NK-92 (cell line): ENCODE data around the gene MICOS13.

ENCODE experiments used
- DNase-seq: peaks from one replicate; lab custom pipeline; 2025; ENCODE audit not compliant: unreplicated experiment; lab: John Stamatoyannopoulos, UW

MICOS13 gene

DNA sequence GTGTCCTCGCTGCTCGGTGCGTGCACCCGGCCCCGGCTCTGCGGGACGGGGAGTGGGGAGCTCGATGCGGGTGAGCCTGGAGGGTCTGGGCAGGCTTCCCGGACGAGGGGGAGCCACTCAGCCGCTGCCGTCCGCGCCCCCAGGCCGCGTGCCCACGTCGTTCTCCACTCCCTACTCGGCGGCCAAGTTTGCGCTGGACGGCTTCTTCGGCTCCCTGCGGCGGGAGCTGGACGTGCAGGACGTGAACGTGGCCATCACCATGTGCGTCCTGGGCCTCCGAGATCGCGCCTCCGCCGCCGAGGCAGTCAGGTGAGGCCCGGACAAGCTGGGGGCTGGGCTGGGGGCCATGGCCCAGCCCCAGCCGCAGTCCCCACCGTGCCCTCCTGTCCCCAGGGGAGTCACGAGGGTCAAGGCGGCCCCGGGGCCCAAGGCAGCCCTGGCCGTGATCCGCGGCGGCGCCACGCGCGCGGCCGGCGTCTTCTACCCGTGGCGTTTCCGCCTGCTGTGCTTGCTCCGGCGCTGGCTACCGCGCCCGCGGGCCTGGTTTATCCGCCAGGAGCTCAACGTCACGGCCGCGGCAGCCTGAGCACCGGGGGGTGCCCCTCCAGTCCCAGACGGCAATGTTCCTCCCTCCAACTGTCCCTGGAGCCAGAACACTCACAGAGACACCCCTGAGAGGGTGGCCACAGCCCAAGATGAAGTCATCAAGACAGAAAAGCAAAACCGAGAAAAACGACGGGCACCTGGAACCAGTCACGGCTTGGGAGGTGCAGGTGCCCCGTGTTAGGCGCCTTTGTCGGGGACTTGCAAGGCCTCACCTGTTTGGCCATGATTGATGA lies 7.3 kb upstream of the MICOS13 start:
- no peak for DNase-seq

DNA sequence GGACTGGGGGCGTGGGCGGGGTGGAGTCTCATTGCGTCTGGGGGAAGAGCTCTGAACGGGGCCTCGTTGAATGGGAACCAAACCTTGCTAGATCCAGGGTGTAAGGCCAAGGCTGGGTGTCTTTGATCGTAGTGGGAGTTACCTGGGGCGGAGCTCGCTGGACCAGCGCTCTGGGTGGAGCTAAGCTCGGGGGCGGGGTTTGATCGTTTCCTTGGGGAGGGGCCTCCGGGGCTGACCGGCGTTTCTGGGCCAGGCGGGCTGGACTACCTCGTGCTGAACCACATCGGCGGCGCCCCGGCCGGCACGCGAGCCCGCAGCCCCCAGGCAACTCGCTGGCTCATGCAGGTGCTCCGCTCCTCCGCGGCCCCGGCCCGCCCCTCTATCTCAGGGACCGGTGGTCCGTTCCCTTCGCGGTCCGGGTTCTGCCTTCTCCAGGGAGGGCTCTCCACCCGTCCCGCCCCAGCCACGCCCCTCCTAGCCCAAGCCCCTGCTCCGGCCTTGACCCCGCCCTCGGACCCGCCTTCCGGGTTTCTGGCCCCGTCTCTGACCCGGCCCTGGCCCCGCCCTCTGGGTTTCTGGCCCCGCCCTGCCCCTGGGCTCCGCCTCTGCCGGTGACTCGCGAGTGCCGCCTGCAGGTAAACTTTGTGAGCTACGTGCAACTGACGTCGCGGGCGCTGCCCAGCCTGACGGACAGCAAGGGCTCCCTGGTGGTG lies 6.5 kb upstream of the MICOS13 start:
- peak; percentile 48 for DNase-seq

DNA sequence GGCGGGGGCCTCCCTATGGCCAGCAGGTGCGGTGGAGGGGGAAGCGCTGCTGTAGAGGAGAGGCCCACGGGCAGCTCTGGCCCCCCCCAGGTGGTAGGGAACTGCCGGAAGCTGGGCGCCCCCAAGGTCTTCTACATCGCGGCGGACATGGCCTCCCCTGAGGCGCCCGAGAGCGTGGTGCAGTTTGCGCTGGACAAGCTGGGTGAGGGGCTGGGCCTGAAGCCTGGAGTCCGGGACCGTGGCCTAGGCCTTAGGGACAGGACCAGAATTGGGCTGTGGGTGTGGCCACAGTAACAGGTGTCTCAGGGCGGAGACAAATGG lies 6.0 kb upstream of the MICOS13 start:
- DNase-seq = no peak

DNA sequence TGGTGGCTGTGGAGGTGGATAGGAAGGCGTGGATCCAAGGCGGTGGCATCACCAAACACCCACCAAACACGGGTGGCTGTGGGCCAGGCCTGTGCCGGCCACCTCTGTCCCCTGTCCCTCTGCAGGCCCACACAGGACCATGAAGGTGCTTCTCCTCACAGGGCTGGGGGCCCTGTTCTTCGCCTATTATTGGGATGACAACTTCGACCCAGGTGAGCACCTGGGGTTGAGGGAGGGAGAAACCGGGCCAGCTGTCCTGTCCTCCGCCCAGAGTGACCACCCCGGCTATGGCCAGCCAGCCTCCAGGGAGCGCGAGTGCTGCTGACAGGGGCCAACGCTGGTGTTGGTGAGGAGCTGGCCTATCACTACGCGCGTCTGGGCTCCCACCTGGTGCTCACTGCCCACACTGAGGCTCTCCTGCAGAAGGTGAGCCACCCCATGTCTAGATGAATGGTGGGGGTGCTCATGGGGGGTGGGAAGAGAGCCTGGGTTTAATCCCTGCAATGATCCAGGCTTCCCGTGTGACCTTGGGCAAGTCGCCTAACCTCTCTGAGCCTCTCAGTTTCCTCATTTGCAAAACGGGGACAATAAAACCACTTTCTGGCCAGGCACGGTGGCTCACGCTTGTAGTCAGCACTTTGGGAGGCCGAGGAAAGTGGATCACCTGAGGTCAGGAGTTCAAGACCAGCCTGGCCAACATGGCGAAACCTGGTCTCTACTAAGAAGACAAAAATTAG lies 4.5 kb upstream of the MICOS13 start:
- no peak for DNase-seq

DNA sequence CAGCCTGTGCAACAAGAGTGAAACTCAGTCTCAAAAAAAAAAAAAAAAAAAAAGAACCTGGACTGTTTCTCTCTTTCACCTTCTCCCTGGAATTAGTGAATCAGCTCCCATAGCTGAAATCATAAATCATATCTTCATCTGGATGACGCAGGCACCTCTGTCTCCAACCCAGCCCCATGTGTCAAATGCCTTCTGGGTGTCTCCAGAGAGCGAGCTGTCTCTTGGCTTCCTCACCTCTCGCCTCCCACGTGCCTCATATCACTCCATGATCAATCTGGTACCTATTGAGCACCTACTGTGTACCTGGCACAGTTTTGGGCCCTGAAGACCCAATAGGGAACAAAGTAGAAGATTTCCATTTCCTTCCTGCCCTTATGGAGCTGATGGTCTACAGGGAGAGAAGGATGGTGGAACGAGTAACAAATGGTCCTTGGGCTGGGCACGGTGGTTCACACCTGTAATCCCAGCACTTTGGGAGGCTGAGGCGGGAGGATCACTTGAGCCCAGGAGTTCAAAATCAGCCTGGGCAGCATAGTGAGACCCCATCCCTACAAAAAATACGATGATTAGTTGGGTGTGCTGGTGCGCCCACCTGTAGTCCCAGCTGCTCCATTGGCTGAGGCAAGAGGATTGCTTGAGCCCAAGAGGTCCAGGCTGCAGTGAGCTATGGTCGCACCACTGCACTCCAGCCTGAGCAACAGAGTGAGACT lies 3.0 kb upstream of the MICOS13 start:
- no peak for DNase-seq

DNA sequence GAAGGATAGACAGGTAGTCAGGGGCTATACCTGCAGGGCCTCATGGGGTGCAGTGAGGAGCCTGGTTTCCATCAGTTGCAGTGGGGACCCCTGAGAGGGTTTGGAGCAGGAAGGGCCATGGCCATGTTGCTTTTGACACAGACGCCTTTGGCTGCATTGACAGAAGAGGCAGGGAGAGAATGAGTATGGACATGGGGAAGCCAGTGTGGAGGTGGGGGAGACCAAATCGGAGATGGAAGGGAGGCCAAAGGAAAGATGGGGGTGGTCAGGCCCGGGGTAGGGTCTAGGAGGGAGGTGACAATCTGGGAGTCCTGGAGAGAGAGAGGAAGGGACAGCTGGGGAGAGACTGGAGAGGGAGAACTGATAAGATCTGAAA lies 1.8 kb upstream of the MICOS13 start:
- no peak for DNase-seq

DNA sequence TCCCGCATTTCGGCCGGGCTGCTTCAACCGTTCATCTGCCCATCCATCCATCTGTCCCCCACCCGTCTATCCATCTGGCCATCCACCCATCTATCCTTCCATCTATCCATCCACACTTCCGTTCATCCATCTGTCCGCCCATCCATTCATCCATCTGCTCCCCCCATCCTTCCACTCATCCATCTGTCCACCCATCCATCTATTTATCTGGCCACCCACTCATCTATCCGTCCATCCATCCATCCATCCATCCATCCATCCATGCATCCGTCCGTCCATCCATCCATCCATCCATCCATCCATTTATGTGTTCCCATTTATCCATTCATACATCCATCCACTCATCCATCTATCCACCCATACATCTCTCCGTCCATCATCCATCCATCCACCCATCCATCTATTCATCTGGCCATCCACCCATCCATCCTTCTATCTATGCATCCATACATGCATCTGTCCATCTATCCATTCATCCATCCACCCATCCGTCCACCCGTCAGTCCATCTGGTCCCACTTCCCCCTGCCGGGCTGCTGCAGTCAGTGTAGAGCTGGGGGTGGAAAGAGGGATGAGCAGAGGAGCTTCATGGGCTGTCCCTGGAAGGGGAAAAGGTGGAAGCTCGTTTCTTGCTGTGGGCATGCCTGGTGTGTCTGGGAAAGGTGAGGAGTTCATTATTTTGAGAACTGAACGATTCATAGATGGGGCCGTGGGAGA lies 1.2 kb upstream of the MICOS13 start:
- DNase-seq = no peak

DNA sequence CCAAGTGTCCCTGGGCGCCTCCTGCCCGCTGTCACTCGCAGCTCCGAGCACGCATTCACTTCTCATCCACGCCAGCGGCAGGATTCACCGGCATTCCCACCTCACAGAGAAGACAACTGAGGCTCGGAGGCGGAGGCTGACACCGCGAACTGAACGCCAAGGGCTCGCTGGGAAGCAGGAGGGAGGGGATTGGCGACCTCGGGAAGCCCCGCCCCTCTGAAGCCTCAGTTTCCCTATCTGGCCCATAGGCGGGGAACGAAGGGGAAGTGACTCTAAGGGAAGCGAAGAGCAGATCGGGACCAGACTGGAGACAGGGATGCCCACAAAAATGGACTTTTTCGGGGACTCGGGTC lies 256 bp downstream of the MICOS13 start:
- no peak for DNase-seq

DNA sequence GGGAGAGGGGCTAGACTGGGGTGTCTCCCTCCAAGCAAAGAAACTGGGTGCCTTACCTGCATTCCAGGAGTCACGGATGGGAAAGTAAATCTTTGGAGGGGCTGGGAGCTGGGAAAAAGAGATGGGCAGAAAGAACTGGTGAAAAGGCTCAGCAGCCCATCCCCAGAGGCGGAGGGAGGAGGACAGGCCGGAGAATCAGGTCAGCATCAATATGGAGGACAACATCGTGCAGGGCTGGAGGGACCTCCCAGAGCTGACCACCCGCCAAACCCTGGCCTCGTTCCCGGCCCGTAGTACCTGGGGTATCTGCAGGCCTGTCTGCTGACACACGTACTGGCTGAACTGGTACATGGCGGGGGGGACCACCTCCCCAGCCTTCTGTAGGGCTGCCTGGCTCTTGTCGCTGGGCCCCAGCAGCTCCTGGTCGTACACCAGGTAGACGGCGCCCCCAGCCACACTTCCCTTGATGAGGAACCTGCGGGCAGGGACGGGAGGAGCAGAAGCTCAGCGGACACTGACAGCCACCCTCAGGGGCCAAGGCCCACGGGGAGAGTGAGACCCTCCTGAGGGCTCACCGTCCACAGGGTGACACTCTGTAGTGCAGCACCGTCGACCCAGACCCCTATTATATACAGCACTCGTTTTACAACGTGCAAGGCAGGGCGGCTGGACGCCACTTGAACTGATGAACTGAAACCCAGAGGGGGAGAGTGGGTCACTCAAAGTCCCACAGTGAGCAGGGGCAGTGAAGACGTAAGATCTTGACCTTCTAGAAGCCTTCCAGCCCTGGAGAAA lies 830 bp downstream of the MICOS13 start:
- DNase-seq = no peak

DNA sequence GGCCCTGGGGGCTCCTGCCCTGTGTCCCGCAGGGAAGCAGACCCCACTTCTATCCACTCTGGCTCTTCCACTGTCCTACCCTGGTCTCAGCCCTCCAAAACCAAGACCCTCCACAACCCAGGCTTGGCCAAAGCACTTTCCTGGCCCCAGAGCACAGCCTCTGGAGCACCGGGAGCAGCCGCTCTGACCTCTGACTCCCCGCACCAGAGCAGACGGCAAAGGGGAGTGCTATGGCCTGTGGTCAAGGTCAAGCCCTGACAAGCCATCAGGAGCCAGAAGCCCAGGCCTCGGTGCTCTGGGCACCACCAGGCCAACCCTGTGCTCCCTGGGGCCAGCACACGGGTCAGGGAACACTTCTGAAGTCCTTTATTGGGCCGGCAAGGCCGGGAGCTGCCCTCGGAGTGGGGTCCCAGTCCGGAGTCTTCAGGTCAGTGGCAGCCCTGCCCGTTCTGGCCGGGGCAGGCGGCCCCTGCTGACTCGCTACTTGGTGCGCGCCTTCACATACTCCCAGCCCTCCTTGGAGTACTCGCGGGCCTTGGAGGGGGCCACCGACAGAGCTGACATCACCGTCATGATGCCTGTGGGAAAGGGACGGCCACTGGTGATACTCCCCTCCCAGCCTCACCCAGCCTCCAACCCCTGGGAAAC lies 2.1 kb downstream of the MICOS13 start:
- no peak for DNase-seq

DNA sequence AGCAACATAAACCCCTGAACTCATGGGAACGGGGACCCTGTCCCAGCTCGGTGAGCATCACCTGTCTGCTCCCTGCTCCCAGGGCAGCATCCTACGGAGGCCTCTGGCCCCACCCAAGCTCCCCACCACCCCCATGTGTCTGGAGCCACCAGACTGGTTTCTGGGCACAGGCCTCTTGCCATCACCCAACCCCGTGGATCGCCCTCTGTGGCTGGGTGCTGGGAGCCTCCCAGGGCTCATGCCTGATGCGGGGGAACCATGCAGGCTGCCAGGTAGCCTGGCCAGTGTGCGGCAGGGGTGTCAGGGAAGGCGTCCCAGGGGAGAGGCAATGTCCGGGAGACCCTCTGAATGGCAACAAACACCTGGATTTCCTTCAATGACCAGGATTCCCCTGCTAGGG lies 2.7 kb downstream of the MICOS13 start:
- no peak for DNase-seq

DNA sequence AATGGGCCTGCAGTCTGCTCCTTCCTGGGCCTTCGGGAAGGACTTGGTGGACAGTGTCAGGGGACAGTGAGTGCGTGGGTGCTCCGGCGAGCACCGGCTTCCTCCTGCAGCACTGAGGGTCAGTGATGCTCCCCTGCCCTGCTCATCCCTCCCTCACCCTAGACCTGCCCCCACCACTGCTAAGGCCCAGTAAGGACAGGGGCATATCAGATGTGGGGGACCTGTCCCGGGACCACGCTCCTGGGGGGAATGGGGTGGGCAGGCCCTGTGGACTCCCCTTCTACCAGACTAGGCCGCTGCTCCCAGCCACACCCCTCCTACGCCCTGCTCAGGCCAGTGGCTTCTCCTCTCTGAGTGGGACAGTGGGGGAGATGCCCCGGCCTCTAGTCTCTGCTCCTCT lies 3.2 kb downstream of the MICOS13 start:
- DNase-seq = no peak

DNA sequence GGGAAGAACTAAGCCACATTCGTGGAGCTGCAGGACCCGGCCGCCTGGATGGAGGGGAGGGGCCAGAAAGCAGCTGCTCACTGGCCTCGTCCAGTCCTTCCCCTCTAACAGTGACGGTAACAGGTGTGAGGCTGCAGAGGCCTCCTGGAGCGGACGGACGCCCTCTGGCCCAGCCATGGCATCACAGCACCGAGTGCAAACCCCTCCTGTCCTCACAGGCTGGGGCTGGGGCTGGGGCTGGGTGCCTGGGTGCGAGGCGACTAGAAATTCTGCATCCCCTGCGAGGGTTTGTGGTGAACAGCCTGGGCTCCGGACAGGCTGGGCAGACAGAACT lies 3.6 kb downstream of the MICOS13 start:
- DNase-seq = no peak

DNA sequence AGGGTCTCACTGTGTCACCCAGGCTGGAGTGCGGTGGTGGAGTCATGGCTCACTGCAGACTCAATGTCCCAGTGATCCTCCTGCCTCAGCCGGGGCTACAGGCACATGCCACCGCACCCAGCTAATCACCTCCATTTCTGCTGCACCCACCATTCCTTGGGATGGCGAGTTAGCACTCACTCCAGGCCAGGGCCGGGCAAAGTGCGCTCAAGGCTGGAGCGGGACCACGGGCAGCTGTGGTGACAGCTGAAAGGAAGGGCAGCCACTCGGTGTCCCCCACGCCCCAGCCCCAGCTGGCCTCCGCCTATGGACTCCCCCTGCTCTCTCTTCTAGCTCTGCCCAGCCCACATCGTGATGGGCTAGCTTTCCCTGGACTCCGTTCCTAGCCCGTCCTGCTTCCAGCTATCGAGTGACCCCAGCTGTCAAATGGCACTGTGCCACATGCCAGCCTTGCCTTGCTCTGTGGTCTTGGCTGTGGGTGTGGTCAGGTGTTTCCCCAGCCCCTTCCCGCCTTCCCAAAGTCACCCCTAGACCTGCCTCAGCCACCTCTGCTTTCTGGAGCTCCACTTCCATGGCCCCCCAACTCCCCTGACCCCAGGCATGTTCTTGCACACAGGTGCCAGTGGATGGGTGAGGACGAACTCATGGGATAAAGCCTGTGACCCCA lies 4.1 kb downstream of the MICOS13 start:
- DNase-seq = no peak

DNA sequence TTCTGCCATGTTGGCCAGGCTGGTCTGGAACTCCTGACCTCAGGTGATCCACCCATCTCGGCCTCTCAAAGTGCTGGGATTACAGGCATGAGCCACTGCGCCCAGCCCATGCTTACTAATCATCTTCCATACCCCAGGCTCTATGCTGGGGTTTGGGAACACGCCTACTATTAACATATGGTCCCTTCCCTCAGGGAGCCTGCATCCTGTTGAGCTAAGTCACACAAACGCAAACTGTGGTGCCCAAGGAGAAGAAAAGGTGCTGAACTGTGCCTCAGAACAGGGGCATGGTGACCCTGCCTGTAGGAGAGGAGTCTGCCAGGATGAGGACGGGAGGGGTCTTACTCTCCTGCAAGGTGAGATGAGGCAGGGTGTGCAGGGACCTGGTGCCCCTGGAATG lies 5.6 kb downstream of the MICOS13 start:
- no peak for DNase-seq

DNA sequence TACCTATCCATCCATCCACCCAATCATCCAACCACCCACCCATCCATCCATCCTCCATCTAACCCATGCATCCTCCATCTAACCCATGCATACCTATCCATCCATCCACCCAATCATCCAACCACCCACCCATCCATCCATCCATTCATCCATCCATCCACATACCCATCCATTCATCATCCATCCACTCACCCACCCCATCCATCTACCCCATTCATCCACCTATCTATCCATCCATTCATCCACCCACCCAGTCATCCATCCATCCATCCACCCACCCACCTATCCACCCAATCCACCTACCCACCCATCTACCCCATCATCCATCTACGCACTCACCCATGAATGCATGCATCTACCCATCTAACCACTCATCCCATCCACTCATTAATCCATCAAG lies 6.6 kb downstream of the MICOS13 start:
- no peak for DNase-seq

DNA sequence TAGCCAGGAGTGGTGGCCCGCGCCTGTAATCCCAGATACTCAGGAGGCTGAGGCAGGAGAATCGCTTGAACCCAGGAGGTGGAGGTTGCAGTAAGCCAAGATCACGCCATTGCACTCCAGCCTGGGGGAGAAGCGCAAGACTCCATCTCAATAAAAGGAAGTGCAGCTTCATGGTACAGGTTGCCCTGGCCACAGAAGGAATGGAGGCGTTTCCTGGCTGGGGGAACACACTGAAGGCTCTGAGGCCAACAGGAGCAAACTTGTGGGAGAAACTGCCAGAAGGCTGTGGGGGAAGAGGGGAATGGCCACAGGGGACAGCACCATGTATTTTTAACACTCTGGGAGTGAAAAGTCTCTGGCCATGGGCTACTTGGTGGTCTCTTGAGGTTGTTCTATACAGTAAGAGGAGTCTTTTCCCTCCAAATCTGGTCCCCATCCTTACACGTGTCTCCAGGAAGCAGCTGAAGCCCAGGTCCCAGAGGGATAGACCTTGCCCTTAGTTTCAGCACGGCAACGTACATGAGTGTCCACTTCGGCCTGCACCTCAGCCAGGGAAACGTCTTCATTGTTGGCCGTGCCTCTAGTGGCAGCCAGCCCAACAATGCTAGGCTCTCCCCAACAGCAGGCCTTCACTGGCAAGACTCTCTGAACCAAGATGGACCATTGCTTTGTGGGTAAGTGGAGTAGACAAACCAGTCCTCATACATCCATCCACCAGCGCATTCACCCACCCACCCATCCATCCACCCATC lies 7.4 kb downstream of the MICOS13 start:
- no peak for DNase-seq

DNA sequence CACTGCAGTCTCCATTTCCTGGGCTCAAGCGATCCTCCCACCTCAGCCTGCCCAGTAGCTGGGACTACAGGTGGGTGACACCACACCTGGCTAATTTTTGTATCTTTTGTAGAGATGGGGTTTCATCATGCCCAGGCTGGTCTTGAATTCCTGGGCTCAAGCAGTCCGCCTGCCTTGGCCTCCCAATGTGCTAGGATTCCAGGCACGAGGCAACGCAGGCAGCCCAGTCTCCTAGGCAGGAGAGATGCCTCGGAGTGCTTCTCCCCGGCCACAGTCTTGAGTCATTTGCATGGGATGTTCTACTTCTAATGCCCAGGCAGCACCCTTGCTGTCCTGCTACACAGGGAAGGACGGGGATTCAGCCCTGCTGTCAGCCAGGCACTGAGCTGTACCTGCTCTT lies 8.7 kb downstream of the MICOS13 start:
- no peak for DNase-seq

DNA sequence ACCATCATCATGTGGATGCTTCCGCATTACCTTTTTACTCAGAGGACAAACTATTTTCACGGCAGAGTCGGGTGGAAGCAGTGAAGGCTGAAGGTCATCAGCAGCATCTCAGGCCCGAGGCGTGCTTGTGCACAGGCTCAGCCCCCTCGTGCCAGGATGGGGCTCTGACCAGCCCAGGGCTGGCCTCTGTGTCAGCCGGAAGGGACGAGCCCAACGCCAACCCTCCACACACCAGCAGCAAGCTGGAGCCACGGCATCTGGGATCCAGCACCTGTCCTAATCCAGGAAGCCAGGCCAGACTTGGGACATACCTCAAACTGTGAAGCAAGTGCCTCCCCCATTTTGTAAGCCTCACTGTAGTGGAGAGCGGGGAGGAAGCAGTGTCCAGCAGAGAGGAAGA lies 11.1 kb downstream of the MICOS13 start:
- no peak for DNase-seq
